ENCODE data around the gene LYL1.

Gene LYL1

GRCh38 chr19:13127811-13128575 lies 25.3 kb upstream of the LYL1 start:
- peaks cover 68% of the 10 kb centered on the region for H3K79me2 ChIP-seq (ENCODE audit: control insufficient read depth, insufficient read depth, low read length, unreplicated experiment)
- no peak overlapping the region for H3K4me3 ChIP-seq (ENCODE audit: low read depth, low read length)
- H2AFZ ChIP-seq (ENCODE audit: low read length, unreplicated experiment) = no peak overlapping the region
- H3K4me1 ChIP-seq (ENCODE audit: control insufficient read depth, insufficient read depth, low read length, unreplicated experiment) = peaks cover 16% of the 10 kb centered on the region
- H3K36me3 ChIP-seq (ENCODE audit: insufficient read depth, low read length) = no peaks in the 10 kb centered on the region
- H3K27me3 ChIP-seq (ENCODE audit: insufficient read depth, low read length) = no peaks in the 10 kb centered on the region
- no peak overlapping the region for H3K27ac ChIP-seq (ENCODE audit: low read depth, low read length)

GRCh38 chr19:13127051-13127450 lies 24.4 kb upstream of the LYL1 start:
- H3K27me3 ChIP-seq (ENCODE audit: insufficient read depth, low read length) = no peaks in the 10 kb centered on the region
- no peak overlapping the region for H2AFZ ChIP-seq (ENCODE audit: low read length, unreplicated experiment)
- peaks cover 71% of the 10 kb centered on the region for H3K79me2 ChIP-seq (ENCODE audit: control insufficient read depth, insufficient read depth, low read length, unreplicated experiment)
- no peak overlapping the region for H3K27ac ChIP-seq (ENCODE audit: low read depth, low read length)
- H3K4me3 ChIP-seq (ENCODE audit: low read depth, low read length) = no peak overlapping the region
- H3K4me1 ChIP-seq (ENCODE audit: control insufficient read depth, insufficient read depth, low read length, unreplicated experiment) = peaks cover 8% of the 10 kb centered on the region
- H3K36me3 ChIP-seq (ENCODE audit: insufficient read depth, low read length) = no peaks in the 10 kb centered on the region

- Histone ChIP-seq H3K4me3 (ENCODE audit: low read depth, low read length) (no peak overlapping the region), H3K36me3 (ENCODE audit: insufficient read depth, low read length) (no peaks in the 10 kb centered on the region), H2AFZ (ENCODE audit: low read length, unreplicated experiment) (no peak overlapping the region), H3K27ac (ENCODE audit: low read depth, low read length) (no peak overlapping the region), H3K27me3 (ENCODE audit: insufficient read depth, low read length) (no peaks in the 10 kb centered on the region), H3K79me2 (ENCODE audit: control insufficient read depth, insufficient read depth, low read length, unreplicated experiment) (peaks cover 85% of the 10 kb centered on the region), H3K4me1 (ENCODE audit: control insufficient read depth, insufficient read depth, low read length, unreplicated experiment) (peaks cover 30% of the 10 kb centered on the region)
These were observed 20.6 kb upstream of the LYL1 start for GRCh38 chr19:13122980-13123957.

- H2AFZ ChIP-seq (ENCODE audit: low read length, unreplicated experiment) = no peak overlapping the region
- no peaks in the 10 kb centered on the region for H3K36me3 ChIP-seq (ENCODE audit: insufficient read depth, low read length)
- H3K4me3 ChIP-seq (ENCODE audit: low read depth, low read length) = no peak overlapping the region
- 0 out of 2 replicates have a peak overlapping the region, but pooled peaks have one; percentile 83 for H3K27ac ChIP-seq (ENCODE audit: low read depth, low read length)
- H3K79me2 ChIP-seq (ENCODE audit: control insufficient read depth, insufficient read depth, low read length, unreplicated experiment) = peaks cover 79% of the 10 kb centered on the region
- no peaks in the 10 kb centered on the region for H3K27me3 ChIP-seq (ENCODE audit: insufficient read depth, low read length)
- H3K4me1 ChIP-seq (ENCODE audit: control insufficient read depth, insufficient read depth, low read length, unreplicated experiment) = peaks cover 30% of the 10 kb centered on the region
These were observed 19.7 kb upstream of the LYL1 start for GRCh38 chr19:13122275-13122878.

- Histone ChIP-seq H2AFZ (ENCODE audit: low read length, unreplicated experiment) (no peak overlapping the region), H3K4me1 (ENCODE audit: control insufficient read depth, insufficient read depth, low read length, unreplicated experiment) (peaks cover 30% of the 10 kb centered on the region), H3K4me3 (ENCODE audit: low read depth, low read length) (no peak overlapping the region), H3K36me3 (ENCODE audit: insufficient read depth, low read length) (no peaks in the 10 kb centered on the region), H3K27ac (ENCODE audit: low read depth, low read length) (peak overlapping the region; percentile 83), H3K79me2 (ENCODE audit: control insufficient read depth, insufficient read depth, low read length, unreplicated experiment) (peaks cover 77% of the 10 kb centered on the region), H3K27me3 (ENCODE audit: insufficient read depth, low read length) (no peaks in the 10 kb centered on the region)
These were observed 19.1 kb upstream of the LYL1 start for GRCh38 chr19:13121551-13122274.

GRCh38 chr19:13120817-13121216 lies 18.2 kb upstream of the LYL1 start:
- no peak overlapping the region for H2AFZ ChIP-seq (ENCODE audit: low read length, unreplicated experiment)
- H3K27ac ChIP-seq (ENCODE audit: low read depth, low read length) = peak overlapping the region; percentile 83
- H3K4me1 ChIP-seq (ENCODE audit: control insufficient read depth, insufficient read depth, low read length, unreplicated experiment) = peaks cover 30% of the 10 kb centered on the region
- no peaks in the 10 kb centered on the region for H3K27me3 ChIP-seq (ENCODE audit: insufficient read depth, low read length)
- peaks cover 71% of the 10 kb centered on the region for H3K79me2 ChIP-seq (ENCODE audit: control insufficient read depth, insufficient read depth, low read length, unreplicated experiment)
- no peaks in the 10 kb centered on the region for H3K36me3 ChIP-seq (ENCODE audit: insufficient read depth, low read length)
- peak overlapping the region; percentile 97 for H3K4me3 ChIP-seq (ENCODE audit: low read depth, low read length)

GRCh38 chr19:13120031-13120430 lies 17.4 kb upstream of the LYL1 start:
- peak overlapping the region; percentile 97 for H3K4me3 ChIP-seq (ENCODE audit: low read depth, low read length)
- no peak overlapping the region for H2AFZ ChIP-seq (ENCODE audit: low read length, unreplicated experiment)
- H3K27ac ChIP-seq (ENCODE audit: low read depth, low read length) = peak overlapping the region; percentile 83
- peaks cover 72% of the 10 kb centered on the region for H3K79me2 ChIP-seq (ENCODE audit: control insufficient read depth, insufficient read depth, low read length, unreplicated experiment)
- peaks cover 34% of the 10 kb centered on the region for H3K4me1 ChIP-seq (ENCODE audit: control insufficient read depth, insufficient read depth, low read length, unreplicated experiment)
- no peaks in the 10 kb centered on the region for H3K27me3 ChIP-seq (ENCODE audit: insufficient read depth, low read length)
- H3K36me3 ChIP-seq (ENCODE audit: insufficient read depth, low read length) = no peaks in the 10 kb centered on the region

GRCh38 chr19:13119627-13120026 lies 17.0 kb upstream of the LYL1 start:
- H3K4me1 ChIP-seq (ENCODE audit: control insufficient read depth, insufficient read depth, low read length, unreplicated experiment) = peaks cover 36% of the 10 kb centered on the region
- no peaks in the 10 kb centered on the region for H3K27me3 ChIP-seq (ENCODE audit: insufficient read depth, low read length)
- H2AFZ ChIP-seq (ENCODE audit: low read length, unreplicated experiment) = no peak overlapping the region
- H3K36me3 ChIP-seq (ENCODE audit: insufficient read depth, low read length) = no peaks in the 10 kb centered on the region
- H3K79me2 ChIP-seq (ENCODE audit: control insufficient read depth, insufficient read depth, low read length, unreplicated experiment) = peaks cover 72% of the 10 kb centered on the region
- peak overlapping the region; percentile 83 for H3K27ac ChIP-seq (ENCODE audit: low read depth, low read length)
- peak overlapping the region; percentile 97 for H3K4me3 ChIP-seq (ENCODE audit: low read depth, low read length)

GRCh38 chr19:13118424-13119193 lies 16.0 kb upstream of the LYL1 start:
- Histone ChIP-seq H2AFZ (ENCODE audit: low read length, unreplicated experiment) (no peak overlapping the region), H3K4me3 (ENCODE audit: low read depth, low read length) (peak overlapping the region; percentile 97), H3K79me2 (ENCODE audit: control insufficient read depth, insufficient read depth, low read length, unreplicated experiment) (peaks cover 64% of the 10 kb centered on the region), H3K36me3 (ENCODE audit: insufficient read depth, low read length) (no peaks in the 10 kb centered on the region), H3K27me3 (ENCODE audit: insufficient read depth, low read length) (no peaks in the 10 kb centered on the region), H3K27ac (ENCODE audit: low read depth, low read length) (peak overlapping the region; percentile 83), H3K4me1 (ENCODE audit: control insufficient read depth, insufficient read depth, low read length, unreplicated experiment) (peaks cover 36% of the 10 kb centered on the region)

All from ACC112 (cell line).